ENCODE measurements around the gene NET1.
"Not testable (repeated sequence)": the region's sequence is repeated elsewhere in the genome, so short reads cannot be mapped to it uniquely, and the experiment has no call there.

The NET1 gene

DNA sequence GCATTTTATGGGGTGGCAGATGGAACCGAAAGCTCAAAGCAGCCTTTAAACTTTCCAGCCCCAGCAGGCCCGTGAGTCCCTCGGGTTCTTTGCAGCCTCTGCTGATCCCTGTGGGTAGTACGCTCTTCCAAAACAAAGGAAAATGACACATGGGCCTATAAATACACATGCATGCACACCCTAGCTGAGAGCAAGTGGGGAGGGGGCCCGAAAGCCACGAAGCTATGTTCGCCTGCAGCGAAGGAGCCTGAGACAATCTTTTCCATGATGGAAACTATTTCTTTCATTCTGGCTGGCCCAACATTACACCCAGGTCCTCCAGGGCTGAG is 54.8 kb downstream of the NET1 start:
- no peak for DNase-seq

DNA sequence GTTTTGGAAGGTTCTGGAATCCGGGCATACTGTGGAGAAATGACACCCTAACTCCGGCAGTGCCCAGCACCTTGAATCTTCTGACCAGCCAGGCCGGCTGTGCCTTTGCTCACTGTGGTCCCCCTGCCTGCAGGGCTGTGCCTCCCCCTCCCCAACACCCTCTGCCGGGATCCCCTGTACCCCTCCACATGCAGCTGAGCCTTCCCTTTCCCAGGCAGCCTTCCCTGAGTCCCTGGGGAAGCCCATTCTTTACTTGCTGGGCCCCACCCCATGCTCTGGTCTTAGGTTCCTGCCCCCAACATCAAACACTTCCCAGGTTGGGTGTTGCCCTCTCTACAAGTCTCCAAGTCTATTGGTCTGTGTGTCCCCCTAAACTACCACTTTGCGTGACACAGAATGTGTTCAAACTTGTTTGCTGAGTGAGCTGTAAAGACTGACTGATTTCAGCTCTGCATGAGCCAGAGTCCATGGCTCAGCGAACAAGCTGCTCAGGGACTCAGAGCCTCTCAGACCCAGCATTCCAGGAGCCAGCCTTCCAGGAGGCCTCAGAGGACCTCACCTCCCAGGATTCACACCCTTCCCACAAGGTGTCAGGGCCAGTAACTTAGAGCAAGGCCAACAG is 55.4 kb downstream of the NET1 start:
- no peak for DNase-seq

DNA sequence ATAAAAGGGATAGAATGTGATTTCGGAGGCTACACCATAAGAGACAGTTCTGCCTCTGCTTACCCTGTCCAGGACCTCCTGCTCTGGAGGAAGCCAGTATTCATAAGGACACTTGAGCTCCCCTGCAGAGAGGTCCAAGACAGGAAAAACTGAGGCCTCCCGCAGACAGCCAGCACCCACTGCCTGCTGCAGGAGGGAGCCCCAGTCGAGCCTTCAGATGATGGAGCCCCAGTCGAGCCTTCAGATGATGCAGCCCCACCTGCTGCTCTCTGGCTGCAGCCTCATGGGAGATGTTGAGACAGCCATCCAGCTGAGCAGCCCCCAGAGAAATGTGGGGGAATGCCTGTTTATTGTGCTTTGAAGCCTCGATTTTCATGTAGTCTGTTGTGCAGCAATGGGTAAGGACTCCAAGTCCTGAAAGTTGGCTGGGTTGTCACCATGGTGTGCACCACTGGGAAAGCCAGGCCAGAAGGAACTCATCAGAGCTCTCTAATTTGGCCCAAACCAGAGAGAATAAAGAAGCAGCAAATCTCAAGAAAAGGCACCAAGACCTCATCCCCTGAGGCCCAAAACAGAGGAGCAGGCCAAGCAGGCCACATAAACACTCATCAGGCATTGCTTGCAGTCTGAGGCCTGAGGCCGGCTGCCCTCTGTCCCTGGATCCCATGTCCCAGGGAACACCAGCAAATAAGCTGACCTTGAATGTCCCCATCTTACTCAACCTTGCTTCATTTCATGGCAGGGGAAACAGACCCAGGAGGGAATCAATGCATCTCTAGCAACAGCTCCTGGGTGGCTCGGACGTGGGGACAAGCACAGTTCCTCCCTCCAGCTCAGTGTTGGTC is 56.1 kb downstream of the NET1 start:
- DNase-seq: no peak

DNA sequence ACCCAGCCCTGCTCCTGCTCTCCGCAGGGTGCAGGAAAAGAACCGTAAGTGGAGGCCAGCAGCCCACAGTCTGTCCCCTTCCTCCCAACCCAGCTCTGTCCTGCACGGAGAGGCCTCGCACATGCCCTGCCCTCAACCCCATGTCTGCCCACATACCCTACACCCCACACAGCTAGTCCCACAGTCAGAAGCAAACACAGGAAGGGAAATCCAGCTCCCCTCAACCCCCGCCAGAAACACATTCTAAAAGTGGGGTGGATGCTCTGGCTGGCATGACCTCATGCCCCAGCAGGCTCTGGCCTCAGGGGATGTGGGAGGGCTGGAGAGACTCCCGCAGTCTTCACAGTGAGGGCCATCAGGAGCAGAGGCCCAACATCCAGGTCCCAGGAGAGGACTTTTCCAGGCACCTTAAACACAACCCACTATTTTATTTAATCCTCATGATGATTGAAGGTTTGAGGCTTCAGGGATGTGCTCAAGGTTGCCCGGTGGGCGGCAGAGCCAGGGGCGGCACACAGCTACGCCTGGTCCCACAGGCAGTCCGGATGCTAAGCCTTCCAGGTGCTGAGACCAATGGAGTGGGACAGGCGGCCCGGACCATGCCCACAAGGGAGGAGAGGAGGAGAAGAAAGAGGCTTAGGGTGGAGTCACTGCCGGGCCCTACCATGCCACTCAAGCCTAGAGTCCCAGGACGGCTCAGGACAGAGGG is 57.1 kb downstream of the NET1 start:
- no peak for DNase-seq

DNA sequence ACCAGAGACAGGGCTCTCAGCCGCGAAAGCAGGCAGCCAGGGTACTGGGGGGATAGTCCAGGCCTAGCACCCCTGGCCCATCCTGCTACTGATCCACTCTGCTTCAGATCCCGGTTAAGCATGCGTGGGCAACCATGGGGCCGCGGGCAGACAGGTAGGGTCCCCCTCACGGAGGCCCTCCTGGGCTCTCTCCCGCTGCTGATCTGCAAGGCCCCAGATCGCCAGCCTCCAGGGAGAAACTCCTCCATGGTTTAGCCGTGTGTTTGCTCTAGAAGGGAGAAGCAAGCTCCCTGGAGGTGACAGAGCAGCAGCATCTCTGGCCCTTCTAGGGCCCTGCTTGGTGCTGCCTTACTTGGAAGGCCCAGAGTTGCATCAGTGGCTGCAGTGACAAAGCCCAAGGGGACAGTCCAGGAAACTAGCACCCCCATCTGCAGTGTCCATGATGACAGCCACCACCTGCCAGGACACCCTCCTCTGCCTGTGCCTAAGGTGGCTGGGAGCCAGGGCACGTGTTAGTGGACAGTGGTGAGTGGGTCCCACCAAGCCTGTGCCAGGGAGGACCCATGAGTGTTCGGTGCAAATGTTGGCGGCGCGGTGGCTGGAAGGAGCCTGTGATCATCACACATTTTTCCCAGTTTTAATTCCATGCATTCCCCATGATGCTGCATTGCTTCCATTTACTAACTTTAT is 57.9 kb downstream of the NET1 start:
- DNase-seq: no peak

DNA sequence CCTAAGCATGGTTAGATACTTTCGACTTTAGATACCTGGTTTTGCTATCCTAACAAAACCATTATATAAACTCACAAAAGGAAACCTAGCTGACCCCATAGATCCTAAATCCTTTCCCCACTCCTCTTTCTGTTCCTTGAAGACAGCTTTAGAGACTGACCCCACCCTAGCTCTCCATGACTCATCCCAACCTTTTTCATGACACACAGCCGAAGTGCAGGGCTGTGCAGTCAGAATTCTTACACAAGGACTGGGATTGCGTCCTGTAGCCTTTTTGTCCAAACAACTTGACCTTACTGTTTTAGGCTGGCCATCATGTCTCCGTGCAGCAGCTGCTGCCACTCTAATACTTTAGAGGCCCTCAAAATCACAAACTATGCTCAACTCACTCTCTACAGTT is 62.3 kb downstream of the NET1 start:
- DNase-seq: not testable (repeated sequence)

DNA sequence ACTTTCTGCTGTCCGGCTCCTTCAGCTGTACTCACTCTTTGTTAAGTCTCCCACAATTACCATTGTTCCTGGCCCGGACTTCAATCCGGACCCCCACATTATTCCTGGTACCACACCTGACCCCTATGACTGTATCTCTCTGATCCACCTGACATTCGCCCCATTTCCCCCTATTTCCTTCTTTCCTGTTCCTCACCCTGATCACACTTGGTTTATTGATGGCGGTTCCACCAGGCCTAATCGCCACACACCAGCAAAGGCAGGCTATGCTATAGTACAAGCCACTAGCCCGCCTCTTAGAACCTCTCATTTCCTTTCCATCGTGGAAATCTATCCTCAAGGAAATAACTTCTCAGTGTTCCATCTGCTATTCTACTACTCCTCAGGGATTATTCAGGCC is 62.7 kb downstream of the NET1 start:
- not testable (repeated sequence) for DNase-seq

DNA sequence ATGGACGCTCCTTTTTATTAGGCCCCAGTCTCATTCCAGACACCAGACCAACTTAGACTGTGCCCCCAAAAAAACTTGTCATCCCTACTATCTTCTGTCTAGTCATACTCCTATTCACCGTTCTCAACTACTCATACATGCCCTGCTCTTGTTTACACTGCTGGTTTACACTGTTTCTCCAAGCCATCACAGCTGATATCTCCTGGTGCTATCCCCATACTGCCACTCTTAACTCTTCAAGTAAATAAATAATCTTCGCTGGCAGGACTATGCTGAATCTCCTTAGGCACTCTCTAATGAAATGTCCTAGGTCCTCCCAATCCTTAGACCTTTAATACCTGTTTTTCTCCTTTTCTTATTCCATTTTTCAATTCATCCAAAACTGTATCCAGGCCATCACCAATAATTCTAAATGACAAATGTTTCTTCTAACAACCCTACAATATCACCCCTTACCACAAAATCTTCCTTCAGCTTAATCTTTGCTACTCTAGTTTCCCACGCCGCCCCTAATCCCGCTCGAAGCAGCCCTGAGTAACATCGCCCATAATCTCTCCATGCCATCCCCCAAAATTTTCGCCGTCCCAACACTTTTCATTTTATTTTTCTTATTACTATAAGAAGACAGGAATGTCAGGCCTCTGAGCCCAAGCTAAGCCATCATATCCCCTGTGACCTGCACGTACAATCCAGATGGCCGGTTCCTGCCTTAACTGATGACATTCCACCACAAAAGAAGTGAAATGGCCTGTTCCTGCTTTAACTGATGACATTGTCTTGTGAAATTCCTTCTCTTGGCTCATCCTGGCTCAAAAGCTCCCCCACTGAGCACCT is 63.8 kb downstream of the NET1 start:
- not testable (repeated sequence) for DNase-seq

DNA sequence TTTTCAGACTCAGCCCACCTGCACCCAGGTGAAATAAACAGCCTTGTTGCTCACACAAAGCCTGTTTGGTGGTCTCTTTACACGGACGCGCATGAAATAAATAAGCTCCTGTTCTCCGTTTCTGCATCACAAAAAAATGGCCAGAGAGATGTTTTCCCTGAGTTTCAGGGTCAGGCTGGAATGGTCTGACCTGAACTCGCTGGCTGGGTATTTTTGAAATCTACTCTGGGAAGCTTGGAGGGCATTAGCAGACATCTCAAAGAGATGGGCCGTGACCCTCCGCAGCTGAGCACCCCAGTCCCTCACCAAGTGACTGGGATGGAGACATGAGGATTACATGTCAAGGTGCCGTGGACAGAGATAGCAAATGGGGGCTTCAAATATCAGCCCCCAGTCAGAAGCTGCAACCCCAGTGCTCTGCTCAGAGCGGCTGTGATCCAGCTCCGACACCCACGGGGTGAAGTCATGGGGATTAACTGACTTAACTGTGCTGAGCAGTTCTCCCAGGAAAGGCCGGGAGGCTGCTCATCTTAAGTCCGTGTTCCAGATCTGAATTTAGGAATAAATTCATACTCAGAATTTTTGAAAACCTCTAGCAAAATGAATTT is 64.7 kb downstream of the NET1 start:
- DNase-seq: no peak

DNA sequence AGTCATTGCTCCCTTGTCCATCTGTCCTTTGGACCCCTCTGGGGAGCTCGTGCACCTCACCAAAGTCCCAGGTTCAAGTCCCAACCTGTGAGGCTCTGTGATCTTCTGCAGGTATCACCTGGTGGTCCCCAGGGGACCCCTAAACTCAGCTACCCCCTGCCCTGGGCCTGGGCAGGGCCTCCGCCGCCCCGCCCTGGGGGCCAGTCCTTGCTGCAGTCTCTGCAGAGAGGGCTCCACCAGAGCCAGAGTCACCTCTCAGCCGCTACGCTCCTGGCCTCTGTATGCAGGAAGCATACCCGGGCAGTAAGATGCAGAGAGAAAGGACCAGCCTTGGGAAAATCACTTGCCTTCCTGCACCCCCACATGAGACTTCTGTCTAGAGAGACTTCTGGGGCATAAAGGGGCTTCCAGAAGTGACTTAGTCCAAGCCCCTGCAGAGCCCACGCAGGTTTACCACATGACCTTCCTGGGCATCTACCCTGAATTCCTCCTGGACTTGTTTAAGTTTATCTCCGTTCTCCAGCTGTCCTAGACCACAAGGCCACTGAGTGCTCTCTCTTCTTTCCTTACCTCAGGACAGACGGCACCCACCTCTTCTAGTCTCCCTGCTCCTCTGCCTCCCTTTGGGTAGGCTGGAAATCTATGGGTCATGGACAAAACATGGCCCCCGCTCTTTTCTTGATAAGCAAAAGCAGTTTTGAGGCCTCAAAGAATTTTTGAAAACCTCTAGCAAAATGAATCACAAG is 65.8 kb downstream of the NET1 start:
- no peak for DNase-seq

DNA sequence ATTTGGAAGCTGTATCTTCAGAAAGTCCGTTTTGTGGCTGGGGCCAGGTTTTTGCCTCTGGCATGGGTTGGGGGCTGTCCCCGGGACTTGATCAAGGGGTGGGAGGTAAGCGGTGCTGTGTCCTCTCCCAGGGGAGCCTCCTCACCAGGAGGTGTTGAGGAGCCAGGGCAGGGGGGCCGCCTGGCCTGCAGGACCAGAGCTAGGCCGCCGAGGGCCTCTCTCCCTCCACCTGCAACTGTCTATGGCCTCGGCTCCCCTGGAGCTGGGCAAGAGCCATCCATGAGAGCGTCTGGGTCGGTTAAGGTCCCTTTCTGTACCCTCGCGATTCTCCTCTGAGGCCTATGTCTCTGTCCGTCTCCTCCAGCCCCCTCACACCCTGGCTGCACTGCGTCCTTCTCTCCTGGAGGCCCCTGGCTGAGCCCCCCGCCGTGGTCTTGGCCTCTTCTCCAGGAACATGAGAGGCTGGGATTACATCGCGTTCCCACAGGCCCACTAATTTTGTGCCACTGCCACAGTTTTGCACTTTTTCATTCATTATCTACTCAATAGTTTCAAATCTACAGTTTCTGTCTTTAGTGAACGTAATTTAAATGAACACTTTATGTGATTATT is 66.4 kb downstream of the NET1 start:
- no peak for DNase-seq

DNA sequence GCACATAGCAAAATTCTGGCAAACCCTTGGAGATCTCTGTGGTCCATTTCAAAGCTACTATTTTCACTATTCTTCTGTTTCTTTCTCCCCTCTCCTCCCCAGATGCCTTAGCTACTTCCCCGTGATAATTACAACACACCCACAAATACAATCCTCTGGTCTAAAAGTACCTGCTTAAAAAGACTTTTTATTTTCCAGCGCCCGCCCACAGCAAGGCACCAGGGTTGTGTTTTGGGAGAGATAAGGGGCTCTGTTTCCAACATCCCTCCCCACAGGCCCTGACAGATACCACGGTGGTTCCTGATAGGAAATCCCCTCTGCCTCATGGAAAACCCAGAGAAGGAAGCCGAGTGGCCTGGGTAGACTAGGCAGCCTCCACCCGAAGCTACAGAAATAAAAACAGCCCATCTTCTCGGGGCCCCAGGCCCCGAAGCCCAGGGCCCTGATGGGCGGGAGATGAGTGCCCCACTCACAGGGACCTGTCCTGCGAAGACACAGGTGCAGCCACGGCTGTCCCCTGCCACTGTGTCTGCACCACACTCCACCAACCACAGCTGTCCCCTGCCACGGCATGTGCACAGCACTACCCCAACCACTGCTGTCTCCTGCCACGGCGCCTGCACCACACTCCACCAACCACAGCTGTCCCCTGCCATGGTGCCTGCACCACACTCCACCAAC is 67.3 kb downstream of the NET1 start:
- DNase-seq: no peak

DNA sequence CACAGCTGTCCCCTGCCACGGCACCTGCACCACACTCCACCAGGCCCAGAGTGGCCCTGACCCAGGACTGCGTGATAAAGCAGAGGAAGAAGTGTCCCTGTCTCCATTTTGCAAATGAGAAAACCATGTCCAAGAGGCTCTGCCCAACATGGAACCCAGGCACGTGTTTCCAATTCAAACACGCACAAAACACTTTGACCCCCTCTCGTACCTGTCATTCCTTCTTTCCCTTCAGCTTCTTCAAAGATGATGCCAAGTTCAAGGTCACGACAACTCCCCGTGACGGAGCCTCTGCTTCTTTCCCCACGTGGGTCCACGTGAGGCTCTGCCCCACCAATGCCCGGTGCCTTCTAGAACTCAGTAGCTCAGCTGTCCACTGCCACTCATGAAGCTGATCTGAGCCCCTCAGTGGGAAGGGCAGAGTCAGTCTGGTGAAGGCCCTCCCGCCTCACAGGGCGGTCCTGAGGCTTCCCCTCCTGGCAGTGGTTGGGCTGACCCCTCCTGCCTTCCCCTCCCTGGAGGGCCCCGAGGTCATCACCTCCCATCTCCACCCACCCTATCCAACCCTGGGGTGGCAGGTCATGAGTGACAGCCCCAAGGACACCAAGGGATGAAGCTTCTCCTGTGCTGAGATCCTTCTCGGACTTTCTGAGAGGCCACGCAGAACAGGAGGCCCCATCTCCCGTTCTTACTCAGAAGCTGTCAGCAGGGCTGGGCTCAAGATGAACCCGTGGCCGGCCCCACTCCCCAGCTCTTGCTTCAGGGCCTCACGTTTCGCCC is 68.0 kb downstream of the NET1 start:
- no peak for DNase-seq

DNA sequence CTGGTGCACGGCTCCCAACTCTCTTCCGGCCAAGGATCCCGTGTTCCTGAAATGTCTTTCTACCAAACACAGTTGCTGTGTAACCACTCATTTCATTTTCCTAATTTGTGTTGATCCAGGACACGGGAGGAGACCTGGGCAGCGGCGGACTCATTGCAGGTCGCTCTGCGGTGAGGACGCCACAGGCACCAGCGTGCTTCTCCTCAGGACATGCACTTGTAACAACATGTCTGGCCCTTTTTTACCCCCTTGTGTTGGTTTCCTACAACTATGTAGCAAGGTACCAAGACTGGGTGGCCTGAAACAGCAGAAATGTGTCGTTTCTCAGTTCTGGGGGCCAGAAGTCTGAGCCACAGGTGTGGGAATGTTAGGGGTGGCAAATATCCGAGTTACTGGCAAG is 68.8 kb downstream of the NET1 start:
- DNase-seq: no peak

DNA sequence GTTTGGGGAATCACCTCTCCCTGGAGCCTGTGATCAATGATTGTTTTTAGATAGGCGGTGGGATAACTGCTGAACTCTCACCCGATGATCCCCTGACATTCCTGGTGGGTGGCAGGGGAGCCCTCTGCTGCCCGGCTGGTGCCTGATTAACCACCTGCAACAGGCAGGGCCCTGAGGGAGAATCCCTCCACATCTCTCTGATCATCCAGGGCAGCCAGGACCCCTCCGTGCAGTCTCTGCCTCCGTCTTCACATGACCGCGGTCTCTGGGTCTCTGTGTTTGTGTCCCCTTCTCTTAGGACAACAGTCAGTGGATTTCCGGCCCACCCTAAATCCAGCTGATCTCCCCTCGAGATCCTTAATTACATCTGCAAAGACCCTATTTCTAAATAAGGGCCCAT is 69.7 kb downstream of the NET1 start:
- no peak for DNase-seq

DNA sequence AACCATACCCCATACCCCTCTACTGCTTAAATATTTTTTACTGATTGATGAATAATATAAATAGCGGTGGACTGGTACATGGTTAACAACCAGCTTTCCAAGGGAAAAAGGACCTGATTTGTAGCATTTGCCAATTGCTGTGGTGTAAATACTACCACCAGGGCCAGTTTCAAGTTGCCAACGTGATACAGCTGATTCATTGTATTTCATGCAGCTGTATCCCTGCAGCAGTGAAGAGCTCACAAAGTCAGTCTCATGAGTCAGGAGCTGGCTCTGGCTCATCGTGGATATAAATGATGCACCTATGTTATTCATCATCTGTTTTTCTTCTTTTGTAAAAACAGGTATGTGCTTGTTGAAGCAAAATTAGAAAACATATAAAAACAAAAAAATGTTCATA is 71.8 kb downstream of the NET1 start:
- DNase-seq: no peak

DNA sequence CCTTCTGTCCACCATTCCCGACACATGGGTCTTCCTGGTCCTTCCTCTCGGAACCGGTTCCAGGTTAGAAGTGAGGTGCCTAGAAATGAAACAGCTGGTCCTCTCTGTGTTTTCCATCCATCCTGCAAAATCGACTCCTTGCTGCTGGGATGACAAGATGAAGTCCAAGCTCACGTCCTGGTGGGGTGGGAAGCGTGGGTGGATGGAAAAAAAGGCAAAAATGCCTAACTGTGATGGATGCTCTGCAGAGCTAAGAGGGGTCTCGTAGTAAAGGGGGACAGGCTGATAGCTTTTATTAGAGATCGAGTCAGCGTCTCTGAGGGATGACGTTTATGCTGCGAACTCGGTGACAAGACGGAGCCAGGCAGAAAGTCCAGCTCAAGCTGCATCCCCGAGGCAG is 72.9 kb downstream of the NET1 start:
- DNase-seq: no peak

DNA sequence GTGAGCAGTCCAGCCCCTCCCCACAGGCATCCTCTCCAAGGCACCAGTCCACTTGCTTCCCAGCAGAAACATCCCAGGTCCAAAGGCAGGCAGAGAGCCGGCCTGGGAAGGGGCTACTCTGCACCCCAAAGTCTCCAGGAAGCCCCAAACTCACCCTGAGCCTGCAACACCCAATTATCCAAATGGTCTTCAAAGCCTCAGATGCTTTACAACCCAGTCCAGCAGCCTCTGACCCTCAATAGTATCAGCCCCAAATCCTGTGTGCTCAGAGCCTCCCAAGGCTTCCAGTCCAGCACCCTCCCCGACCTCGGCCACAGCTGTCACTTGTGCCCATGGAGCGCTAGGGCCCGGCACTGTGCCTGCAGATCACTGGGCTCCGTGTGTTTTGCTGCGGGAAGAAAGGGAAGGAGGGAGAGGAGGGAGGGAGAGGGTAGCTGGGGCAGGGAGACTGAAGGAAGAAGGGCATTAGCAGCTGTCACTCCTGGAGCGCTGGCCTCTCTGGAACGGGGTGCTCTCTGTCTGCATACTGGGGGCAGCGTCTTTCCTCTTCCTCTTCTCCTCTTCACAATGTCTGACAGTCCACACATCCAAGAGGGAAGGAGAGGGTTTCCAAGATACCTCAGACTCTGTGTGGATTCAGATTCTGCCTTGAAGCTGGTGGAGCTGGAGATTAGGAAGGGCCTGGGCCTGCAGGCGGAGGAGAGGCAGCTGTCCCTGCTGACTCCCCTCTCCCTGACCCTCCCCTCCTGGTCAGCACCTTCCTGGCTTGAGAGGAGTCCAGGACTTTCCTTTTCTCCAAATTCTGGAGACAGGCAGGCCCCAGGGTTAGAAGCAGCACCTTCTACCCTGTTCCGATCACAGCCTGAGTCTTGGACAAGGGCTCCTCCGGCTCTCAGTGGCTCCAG is 73.8 kb downstream of the NET1 start:
- DNase-seq: no peak

DNA sequence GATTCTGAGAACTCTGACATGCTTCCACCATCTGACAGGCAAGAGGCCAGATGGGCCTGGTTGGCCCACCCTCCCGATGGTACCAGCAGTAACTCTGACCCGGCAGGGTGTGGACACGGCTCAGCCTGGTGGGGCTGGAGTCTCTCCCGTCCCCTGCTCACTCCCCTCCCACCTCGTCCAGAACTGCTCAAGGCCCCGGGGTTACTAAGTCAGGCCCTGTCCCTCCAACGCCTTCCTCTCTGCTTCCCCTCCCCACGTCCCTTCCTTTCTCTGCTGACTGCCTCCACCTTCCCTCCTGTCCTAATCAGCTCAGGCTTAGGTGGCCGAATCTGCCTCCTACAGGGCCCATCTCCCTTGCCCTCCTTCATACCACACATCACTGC is 74.5 kb downstream of the NET1 start:
- no peak for DNase-seq

Data from SHP77 treated with DMSO at 0.1 percent for 48 hours (cell line).